HG02623 (cell line): ENCODE results near the gene GDF10.

Source experiments
- ATAC-seq: cut with Tn5 transposase; IDR thresholded peaks from one replicate; pipeline ENCODE4 v1.9.1; 2021; ENCODE audit warnings: moderate library complexity; ENCODE audit not compliant: unreplicated experiment

The GDF10 gene

GRCh38 chr10:47312663-47312995, 12.6 kb downstream of the GDF10 start:
- no peak for ATAC-seq

GRCh38 chr10:47314416-47314970, 14.5 kb downstream of the GDF10 start:
- ATAC-seq: no peak

GRCh38 chr10:47315421-47315820, 15.4 kb downstream of the GDF10 start:
- ATAC-seq: no peak

DNA sequence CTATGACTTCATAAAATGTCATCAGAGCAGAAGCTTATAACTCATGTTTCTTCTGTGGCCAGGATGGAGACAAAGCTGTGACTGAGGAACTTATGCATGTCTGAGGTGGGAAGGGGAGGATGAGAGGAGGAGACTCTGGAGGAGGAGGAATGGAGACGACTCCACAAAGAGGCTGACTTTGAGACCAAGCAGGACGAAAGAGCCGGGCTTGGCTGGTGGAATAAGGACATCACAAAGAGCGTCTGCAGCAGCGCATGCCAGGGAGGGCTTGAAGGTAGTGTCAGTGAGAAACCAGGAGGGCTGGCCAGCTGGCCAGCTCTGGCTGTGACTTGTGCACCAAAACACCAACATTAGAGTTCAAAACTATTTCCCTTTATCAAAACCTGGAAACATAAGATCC, 16.1 kb downstream of the GDF10 start:
- ATAC-seq: no peak

- ATAC-seq: no peak
Observed at GRCh38 chr10:47317251-47317650, 17.3 kb downstream of the GDF10 start.

DNA sequence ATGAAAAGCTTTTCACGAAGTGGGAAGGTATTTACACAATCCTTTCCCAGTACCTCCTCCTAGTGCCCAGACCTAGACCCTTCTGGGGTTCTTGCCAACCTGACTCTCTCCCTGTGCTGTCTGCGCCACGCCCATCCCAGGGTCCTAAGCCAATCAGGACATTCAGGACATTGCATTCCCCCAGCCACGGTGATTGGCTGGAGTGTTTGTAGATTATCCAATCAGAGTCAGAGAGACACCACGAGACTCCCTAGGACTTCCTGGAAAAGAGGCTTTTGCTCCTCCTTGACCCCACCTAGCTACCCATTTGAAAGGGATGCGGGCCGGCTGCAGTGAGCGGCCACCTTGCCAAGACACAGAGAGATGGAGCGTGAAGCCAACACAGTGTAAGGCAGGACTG, 18.7 kb downstream of the GDF10 start:
- ATAC-seq: no peak

- ATAC-seq: no peak
Observed at GRCh38 chr10:47319784-47320183, 19.8 kb downstream of the GDF10 start.

DNA sequence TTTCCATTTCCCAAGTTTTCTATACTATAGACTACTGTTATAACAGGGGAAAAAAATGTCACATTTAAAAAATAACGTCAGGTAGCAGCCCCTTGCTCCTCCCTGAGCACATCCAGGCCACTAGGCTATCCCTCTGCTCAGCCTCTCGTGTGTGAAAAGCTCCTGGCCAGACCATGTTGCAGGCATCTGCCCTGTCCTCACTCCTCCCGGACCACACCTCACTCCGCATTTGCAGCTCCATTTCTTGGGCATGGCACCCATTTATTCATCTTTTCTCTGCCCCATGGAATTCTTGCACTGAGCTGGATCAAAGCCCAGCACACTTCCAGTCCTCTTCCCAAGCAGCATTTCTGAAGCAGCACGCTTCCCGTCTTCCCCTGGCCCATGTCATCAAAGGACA, 20.8 kb downstream of the GDF10 start:
- no peak for ATAC-seq

DNA sequence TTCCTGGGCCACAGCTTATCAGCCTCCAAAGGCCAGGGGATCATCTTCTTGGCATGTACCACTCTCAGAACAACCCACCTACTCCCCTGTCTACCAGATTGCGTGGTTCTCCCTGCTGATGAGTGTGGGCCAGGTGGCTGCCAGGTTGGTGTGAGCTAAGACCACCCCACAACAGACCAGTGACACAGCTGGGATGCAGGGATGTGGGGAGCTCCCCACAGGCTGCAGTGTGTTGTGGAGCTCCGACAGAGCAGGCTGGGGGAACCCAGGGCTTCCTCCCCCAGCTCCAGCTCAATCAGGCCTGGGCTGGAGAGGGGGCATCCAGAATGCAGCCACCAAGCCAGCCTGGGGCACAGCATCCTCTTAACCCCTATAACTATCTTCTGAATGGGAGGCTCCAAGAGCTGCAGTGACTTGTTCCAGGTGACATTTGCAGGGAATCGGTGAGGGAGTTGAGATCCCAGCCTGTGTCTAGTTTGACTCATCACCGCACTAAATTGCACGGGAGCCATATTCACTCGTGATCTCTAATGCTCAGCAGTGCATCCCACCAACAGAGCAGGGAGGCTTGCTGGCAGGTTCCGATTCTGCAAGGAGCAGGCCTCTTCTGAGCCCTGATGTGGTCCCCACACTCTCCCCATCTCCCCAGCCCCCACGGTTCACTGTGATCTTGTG, 21.7 kb downstream of the GDF10 start:
- ATAC-seq: no peak

DNA sequence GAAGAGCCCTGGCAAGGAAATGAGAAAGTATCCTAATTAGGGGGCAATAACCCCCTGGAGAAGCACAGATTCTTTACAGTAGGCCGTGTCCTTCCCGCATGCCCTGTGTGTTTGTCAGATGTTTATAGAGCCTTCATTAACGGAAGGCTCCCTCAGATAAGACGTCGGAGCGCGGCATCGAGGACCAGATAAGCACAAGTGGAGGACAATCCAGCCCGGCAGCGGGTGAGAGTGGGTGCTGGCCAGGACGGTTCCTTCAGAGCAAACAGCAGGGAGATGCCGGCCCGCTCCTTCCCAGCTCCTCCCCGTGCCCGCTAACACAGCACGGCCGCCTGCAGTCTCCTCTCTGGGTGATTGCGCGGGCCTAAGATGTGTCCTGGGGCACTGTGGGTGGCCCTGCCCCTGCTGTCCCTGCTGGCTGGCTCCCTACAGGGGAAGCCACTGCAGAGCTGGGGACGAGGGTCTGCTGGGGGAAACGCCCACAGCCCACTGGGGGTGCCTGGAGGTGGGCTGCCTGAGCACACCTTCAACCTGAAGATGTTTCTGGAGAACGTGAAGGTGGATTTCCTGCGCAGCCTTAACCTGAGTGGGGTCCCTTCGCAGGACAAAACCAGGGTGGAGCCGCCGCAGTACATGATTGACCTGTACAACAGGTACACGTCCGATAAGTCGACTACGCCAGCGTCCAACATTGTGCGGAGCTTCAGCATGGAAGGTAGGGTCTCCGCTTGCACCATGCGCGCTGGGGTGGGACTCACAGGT, 22.5 kb downstream of the GDF10 start, which contains the start of gene GDF2:
TSS of gene GDF2 (plus strand) at position 155 of the 762 bp plus-strand sequence. CDS start at position 370, 215 bp downstream.
- no peak for ATAC-seq

DNA sequence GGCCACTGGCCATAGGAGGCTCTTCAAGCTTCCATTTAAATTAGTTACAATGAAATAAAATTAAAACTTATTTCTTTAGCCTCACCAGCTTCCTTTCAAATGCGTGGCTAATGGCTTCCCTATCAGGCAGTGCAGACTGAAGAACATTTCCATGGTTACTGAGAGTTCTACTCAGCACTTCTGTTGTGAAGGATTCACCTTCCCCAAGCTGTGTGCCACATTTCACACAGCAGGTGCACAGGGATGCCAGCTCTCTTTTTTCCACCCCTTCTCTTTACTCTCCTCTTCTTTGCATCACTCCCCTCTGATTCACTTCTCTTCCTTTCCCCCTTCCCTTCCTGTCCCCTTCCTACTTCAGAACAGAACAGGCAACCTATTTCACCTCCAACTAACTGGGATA, 23.1 kb downstream of the GDF10 start:
- ATAC-seq: no peak

- no peak for ATAC-seq
Observed at GRCh38 chr10:47323636-47324296, 23.8 kb downstream of the GDF10 start.

DNA sequence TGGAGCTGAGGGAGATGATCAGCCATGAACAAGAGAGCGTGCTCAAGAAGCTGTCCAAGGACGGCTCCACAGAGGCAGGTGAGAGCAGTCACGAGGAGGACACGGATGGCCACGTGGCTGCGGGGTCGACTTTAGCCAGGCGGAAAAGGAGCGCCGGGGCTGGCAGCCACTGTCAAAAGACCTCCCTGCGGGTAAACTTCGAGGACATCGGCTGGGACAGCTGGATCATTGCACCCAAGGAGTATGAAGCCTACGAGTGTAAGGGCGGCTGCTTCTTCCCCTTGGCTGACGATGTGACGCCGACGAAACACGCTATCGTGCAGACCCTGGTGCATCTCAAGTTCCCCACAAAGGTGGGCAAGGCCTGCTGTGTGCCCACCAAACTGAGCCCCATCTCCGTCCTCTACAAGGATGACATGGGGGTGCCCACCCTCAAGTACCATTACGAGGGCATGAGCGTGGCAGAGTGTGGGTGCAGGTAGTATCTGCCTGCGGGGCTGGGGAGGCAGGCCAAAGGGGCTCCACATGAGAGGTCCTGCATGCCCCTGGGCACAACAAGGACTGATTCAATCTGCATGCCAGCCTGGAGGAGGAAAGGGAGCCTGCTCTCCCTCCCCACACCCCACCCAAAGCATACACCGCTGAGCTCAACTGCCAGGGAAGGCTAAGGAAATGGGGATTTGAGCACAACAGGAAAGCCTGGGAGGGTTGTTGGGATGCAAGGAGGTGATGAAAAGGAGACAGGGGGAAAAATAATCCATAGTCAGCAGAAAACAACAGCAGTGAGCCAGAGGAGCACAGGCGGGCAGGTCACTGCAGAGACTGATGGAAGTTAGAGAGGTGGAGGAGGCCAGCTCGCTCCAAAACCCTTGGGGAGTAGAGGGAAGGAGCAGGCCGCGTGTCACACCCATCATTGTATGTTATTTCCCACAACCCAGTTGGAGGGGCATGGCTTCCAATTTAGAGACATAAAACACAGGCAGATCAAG, 25.6 kb downstream of the GDF10 start:
- no peak for ATAC-seq

DNA sequence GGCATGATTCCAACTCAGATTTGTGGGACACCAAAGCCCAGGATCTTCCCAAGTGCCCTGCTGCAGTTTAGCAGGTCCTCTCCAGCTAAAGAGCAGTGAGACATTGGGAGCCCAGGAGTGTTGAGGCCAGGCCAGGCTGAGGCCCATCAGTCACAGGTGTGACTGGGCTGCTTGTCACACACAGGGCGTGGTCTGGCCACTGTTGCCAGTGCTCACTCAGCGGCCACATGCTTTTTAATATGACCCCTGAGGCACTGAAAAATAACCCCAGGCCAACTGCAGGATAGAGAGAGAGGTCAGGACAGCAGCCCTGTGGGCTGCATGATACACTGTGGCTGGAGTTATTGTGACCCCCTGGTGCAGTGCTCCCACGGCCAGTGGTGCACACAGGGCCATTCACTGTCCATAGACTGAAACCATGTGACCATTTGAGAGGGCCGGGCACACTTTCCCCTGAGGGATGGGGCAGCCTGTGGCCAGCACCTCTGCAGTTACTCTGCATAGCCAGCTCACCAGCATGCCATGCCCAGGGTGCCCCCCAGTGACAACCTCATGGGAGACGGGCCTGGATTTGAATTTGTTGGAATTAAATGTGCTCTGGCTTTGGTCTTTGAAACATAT, 26.4 kb downstream of the GDF10 start:
- no peak for ATAC-seq

DNA sequence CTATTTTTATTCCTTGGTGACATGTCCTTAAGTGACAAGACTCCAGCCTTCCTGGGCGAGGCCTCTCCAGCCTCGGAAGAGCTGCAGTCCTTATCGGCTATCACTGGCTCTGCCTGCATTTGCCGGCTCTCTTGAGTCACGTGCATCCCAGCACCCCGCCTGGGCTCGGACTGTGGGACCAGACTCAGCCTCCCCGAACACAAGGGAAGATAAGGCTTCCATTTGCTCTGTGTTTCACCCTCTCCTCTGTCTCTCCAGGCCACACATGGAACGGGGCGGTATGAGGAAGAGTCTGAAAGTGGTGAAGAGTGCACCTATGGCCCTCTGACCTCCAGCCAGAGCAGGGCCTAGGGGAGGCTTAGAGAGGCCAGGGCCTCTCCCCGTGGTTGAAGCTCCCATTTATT, 26.9 kb downstream of the GDF10 start:
- no peak for ATAC-seq

DNA sequence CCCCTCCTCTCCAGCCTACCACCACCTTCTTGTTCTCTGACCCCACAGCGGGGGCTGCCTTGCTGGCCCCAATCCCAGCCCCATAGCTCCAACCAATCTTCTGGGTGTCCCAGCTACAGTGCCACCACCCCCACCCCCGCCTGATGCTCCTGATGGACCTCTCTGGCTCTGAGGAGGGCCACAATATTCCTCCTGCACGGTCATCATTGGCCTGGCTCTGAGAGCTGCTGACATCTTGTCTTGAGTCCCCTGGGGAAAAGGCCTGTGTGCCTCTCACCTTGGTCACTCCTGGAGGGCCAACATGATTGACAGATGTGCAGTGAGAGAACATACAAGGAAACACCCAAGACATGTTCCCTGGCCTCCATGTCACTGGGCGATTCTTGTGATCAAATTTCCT, 29.9 kb downstream of the GDF10 start:
- ATAC-seq: no peak

GRCh38 chr10:47330366-47330765, 30.4 kb downstream of the GDF10 start:
- ATAC-seq: no peak

- no peak for ATAC-seq
Observed at GRCh38 chr10:47330804-47331203, 30.8 kb downstream of the GDF10 start.

DNA sequence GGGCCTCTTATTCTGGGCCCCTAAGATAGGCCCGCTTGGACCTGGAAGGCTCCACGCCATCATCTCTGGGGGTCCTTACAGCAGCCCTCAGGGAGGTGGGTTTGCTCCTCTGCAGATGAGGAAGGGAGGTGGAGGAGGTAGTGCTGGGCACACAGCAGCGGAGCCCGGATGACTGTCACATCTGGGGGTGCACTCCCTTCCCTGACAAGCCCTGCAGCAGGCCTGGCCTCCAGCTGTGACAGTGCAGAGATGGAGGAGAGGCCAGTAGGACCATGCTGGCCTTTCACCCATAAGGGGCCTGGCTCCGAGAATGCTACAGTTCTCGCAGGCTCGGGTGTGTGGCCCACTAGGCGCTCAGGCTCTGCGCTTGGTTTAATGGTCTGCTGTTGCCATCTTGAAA, 31.5 kb downstream of the GDF10 start:
- ATAC-seq: no peak

- ATAC-seq: no peak
Observed at GRCh38 chr10:47331954-47332353, 32.0 kb downstream of the GDF10 start.
